GM12878 (cell line): ENCODE results near the gene EZH2. TPM values are rescaled to one million over a fixed set of nuclear protein-coding genes. Genes with fewer than 3 reads are reported as not detected.

Source experiments
- ATAC-seq: fragments of 200-7000 bp; cut with Tn5 transposase; 3 replicates; pipeline ENCODE4 v1.9.1; 2020; ENCODE audit warnings: mild to moderate bottlenecking, moderate library complexity
- BruUV-seq: library from RNA; stranded (reverse); fragments of 400-500 nt; replicated peaks from 2 replicates; lab custom pipeline; 2021; lab: Mats Ljungman, UMichigan
- CTCF ChIA-PET: fragments of 300-600 bp; sonication (Branson Sonifier 250); formaldehyde crosslinking; extraction: SDS; loops from one replicate; lab custom pipeline; 2021; ENCODE audit warnings: inconsistent platforms; lab: Yijun Ruan, JAX
- POLR2A ChIA-PET: fragments of 350-600 bp; formaldehyde crosslinking; extraction: SDS; loops from one replicate; lab custom pipeline; 2021; ENCODE audit warnings: inconsistent platforms; lab: Charles Lee
- RAD21 ChIA-PET: fragments of 300-600 bp; sonication (Branson Sonifier 250); formaldehyde crosslinking; loops from one replicate; lab custom pipeline; 2023; ENCODE audit warnings: antibody characterized with exemption; ENCODE audit not compliant: unreplicated experiment; lab: Charles Lee
- SMC1A ChIA-PET: fragments of 300-600 bp; sonication (Branson Sonifier 250); formaldehyde crosslinking; loops from one replicate; lab custom pipeline; 2023; ENCODE audit not compliant: unreplicated experiment, uncharacterized antibody; lab: Charles Lee
- DNase-seq: peaks from one replicate; pipeline ENCODE4 v3.0.0-alpha.2; 2011; ENCODE audit warnings: low read depth, low spot score
- FAIRE-seq: peaks from 3 replicates; lab custom pipeline; 2011; peaks lifted over from hg19 to GRCh38; lab: Jason Lieb, UNC
- H2AFZ ChIP-seq: 2 replicates; pipeline ENCODE4 v1.6.0; 2011; ENCODE audit warnings: low read depth, low read length, control low read depth; ENCODE audit not compliant: control insufficient read depth
- H3K27ac ChIP-seq: 2 replicates; pipeline ENCODE4 v1.5.1; 2011; ENCODE audit warnings: control low read depth; ENCODE audit not compliant: control insufficient read depth, insufficient read depth
- H3K27me3 ChIP-seq, 2 experiments: replicated peaks in 1 of 2; 2 replicates each; pipeline versions ENCODE4 v1.6.0 to v1.6.1; 2011; ENCODE audit warnings: low read length in 1 of 2; ENCODE audit not compliant: control insufficient read depth in 2 of 2, insufficient read depth in 2 of 2
- H3K36me3 ChIP-seq, 2 experiments: 2 replicates each; pipeline ENCODE4 v1.5.1; 2011; ENCODE audit warnings: low read length in 1 of 2; ENCODE audit not compliant: control insufficient read depth in 2 of 2, insufficient read depth in 2 of 2
- H3K4me1 ChIP-seq: 2 replicates; pipeline ENCODE4 v1.6.1; 2011; ENCODE audit warnings: mild to moderate bottlenecking, low read length, moderate library complexity, mixed read lengths; ENCODE audit not compliant: control insufficient read depth, insufficient read depth
- H3K4me2 ChIP-seq: 2 replicates; pipeline ENCODE4 v1.6.0; 2011; ENCODE audit warnings: control low read depth; ENCODE audit not compliant: control insufficient read depth, insufficient read depth
- H3K4me3 ChIP-seq: fragments of 200-600 bp; sonication (generic); 2 replicates; pipeline ENCODE4 v1.5.1; 2016
- H3K79me2 ChIP-seq: 2 replicates; pipeline ENCODE4 v1.6.0; 2011; ENCODE audit warnings: low read length; ENCODE audit not compliant: control insufficient read depth, insufficient read depth
- H3K9ac ChIP-seq: 2 replicates; pipeline ENCODE4 v1.8.0; 2011; ENCODE audit warnings: low read length, control low read depth, mixed read lengths; ENCODE audit not compliant: control insufficient read depth, insufficient read depth
- H3K9me3 ChIP-seq: replicated peaks from 3 replicates; pipeline ENCODE4 v1.5.1; 2011; ENCODE audit warnings: mild to moderate bottlenecking, low read length; ENCODE audit not compliant: control insufficient read depth, insufficient read depth
- H4K20me1 ChIP-seq: 2 replicates; pipeline ENCODE4 v1.6.0; 2011; ENCODE audit not compliant: control insufficient read depth, insufficient read depth
- CBFB ChIP-seq: IDR thresholded peaks from 2 replicates; pipeline ENCODE4 v1.6.1; 2016; ENCODE audit warnings: antibody characterized with exemption, low read depth
- CREM ChIP-seq: IDR thresholded peaks from 2 replicates; pipeline ENCODE4 v1.6.1; 2014; ENCODE audit warnings: antibody characterized with exemption, low read depth
- E2F8 ChIP-seq: fragments of 450-650 bp; IDR thresholded peaks from 2 replicates; pipeline ENCODE4 v1.6.1; 2018; ENCODE audit warnings: mild to moderate bottlenecking, low read depth, moderate library complexity; ENCODE audit not compliant: partially characterized antibody
- FOXM1 ChIP-seq: IDR thresholded peaks from 2 replicates; pipeline ENCODE4 v1.6.1; 2012; ENCODE audit warnings: low read depth, mild to moderate bottlenecking, inconsistent platforms, low read length, moderate library complexity
- PBX3 ChIP-seq: IDR thresholded peaks from 2 replicates; pipeline ENCODE4 v1.6.1; 2011; ENCODE audit warnings: mild to moderate bottlenecking, low read depth, low read length, moderate library complexity; ENCODE audit not compliant: insufficient replicate concordance
- SREBF2 ChIP-seq: IDR thresholded peaks from 2 replicates; pipeline ENCODE4 v1.6.1; 2012; ENCODE audit warnings: mild to moderate bottlenecking, low read length
- WGBS: methylation state at CpG from one replicate; pipeline ENCODE4 v1.1.6; 2016; ENCODE audit warnings: low lambda C conversion rate; ENCODE audit not compliant: insufficient replicate concordance, insufficient coverage; ENCODE audit errors: missing lambda C conversion rate; 5-methylcytosine and 5-hydroxymethylcytosine counted together
- in situ Hi-C: fragments of 300-500 bp; cut with MboI; formaldehyde crosslinking; loops from 9 replicates; pipeline ENCODE4 v1.14.3; 2018; ENCODE audit warnings: mixed read lengths
- intact Hi-C: fragments of 100-400 bp; cut with micrococcal nuclease; formaldehyde crosslinking; loops from one replicate; pipeline ENCODE4 v1.14.2; 2022; ENCODE audit not compliant: unreplicated experiment
- polyA plus RNA-seq, 11 experiments: library from polyadenylated mRNA; depleted of rRNA in 4 of 11; unstranded in 6 of 11; stranded (reverse) in 5 of 11; fragments of >200 nt; fragmentation: Nextera tagmentation in 4 of 11; fragmentation: Illumina TruSeq in 1 of 11; extraction: Ambion mirVana in 4 of 11; extraction: Trizol in 1 of 11; gene quantifications; 1 replicate in 1 of 11; 2 replicates in 10 of 11; pipeline versions ENCODE4 v1.2.1 to v1.2.3, GENCODE V29; 2011 to 2016; ENCODE audit warnings: inconsistent platforms in 2 of 11, missing spikeins in 2 of 11, low read depth in 1 of 11
- total RNA-seq, 4 experiments: library from RNA; depleted of rRNA in 3 of 4; stranded (reverse); fragments of >200 nt in 3 of 4; fragmentation: Illumina TruSeq in 1 of 4; extraction: Trizol in 1 of 4; gene quantifications; 2 replicates each; pipeline versions ENCODE4 v1.2.1 to v1.2.3, GENCODE V29; 2013 to 2021

Gene EZH2
- total and polyA plus RNA-seq, 10 of the 15 experiments (the other 5 are each of a cell fraction or from before 2014, with no cell fraction given) = 19.4 to 69.6 (median 40.8) TPM

- peaks cover 14 to 41% of the 10 kb centered on the region in 2 experiments for H3K36me3 ChIP-seq
- BruUV-seq = no TSS peak
- WGBS = 61% methylated on average over 9 of the region's 9 CpGs
- H3K79me2 ChIP-seq = no peaks in the 10 kb centered on the region
- H3K9me3 ChIP-seq = no peaks in the 10 kb centered on the region
- H2AFZ ChIP-seq = no peak overlapping the region
- no peaks in the 10 kb centered on the region for H3K27me3 ChIP-seq
- intact Hi-C loops (no loop called here), in situ Hi-C loops (no loop called here)
- no peak overlapping the region for H3K27ac ChIP-seq
- SMC1A ChIA-PET = interaction anchor here (1.2 kb wide), 1 partner anchor 11 kb away, joined by 3 read pairs; no protein-coding TSS in a partner anchor
- H3K4me2 ChIP-seq = no peak overlapping the region
- no peak for TF ChIP-seq E2F8
- no peak for TF ChIP-seq CBFB
- TF ChIP-seq CREM = no peak
- TF ChIP-seq FOXM1 = no peak
- no peak for TF ChIP-seq SREBF2
- no peak for TF ChIP-seq PBX3
- DNase-seq = no peak
- POLR2A ChIA-PET = no interaction called here
- ATAC-seq = no peak
- no peak for FAIRE-seq
- no peaks in the 10 kb centered on the region for H3K4me1 ChIP-seq
- RAD21 ChIA-PET = no interaction called here
- H3K9ac ChIP-seq = no peak overlapping the region
- CTCF ChIA-PET = interaction anchor here (0.6 kb wide), 1 partner anchor 182 kb away, joined by 3 read pairs; no protein-coding TSS in a partner anchor
- H4K20me1 ChIP-seq = no peaks in the 10 kb centered on the region
- no peak overlapping the region for H3K4me3 ChIP-seq
Measured at GRCh38 chr7:148813890-148814289, 70.2 kb downstream of the EZH2 start.
